Cardiac atrium fibroblast (primary cell): ENCODE measurements around the gene POTEB. TPM values are rescaled to one million over a fixed set of nuclear protein-coding genes. Genes with fewer than 3 reads are reported as not detected.

Experiments used
- total RNA-seq: library from RNA; depleted of rRNA; stranded (reverse); fragments of >200 nt; gene quantifications from 2 replicates; pipeline ENCODE4 v1.2.3, GENCODE V29; 2015

Gene POTEB
- total RNA-seq: not detected in 2 replicates

GRCh38 chr15:21877635-21878034 lies at the start of gene POTEB:
POTEB (minus strand) TSS chr15:21877735; CDS start chr15:21877246, 489 bp downstream.

Other genes with a start within 250 kb of the POTEB start
- not detected in 2 replicates for gene OR4M2, start 202.8 kb upstream of the POTEB start, total RNA-seq